ENCODE results near the gene RHEBL1. TPM values are rescaled to one million over a fixed set of nuclear protein-coding genes. Genes with fewer than 3 reads are reported as not detected.

The RHEBL1 gene
- total RNA-seq, 1 donor from 2014 or later = 0.95 TPM

GRCh38 chr12:49061157-49061650 is 8.6 kb downstream of the RHEBL1 start:
- Mint-ChIP-seq H3K36me3 (ENCODE audit: low read depth) (peaks cover 2% of the 10 kb centered on the region), H3K9me3 (ENCODE audit: low read depth) (no peaks in the 10 kb centered on the region), H3K4me3 (ENCODE audit: unreplicated experiment) (peak overlapping the region; percentile 95), H3K4me1 (ENCODE audit: low read depth) (peaks cover 41% of the 10 kb centered on the region), H3K27ac (ENCODE audit: unreplicated experiment) (peak overlapping the region; percentile 97), H3K27me3 (ENCODE audit: low read depth) (no peaks in the 10 kb centered on the region)
- DNase-seq (ENCODE audit: low spot score) = no peak
- TF ChIP-seq, protein P1, sequence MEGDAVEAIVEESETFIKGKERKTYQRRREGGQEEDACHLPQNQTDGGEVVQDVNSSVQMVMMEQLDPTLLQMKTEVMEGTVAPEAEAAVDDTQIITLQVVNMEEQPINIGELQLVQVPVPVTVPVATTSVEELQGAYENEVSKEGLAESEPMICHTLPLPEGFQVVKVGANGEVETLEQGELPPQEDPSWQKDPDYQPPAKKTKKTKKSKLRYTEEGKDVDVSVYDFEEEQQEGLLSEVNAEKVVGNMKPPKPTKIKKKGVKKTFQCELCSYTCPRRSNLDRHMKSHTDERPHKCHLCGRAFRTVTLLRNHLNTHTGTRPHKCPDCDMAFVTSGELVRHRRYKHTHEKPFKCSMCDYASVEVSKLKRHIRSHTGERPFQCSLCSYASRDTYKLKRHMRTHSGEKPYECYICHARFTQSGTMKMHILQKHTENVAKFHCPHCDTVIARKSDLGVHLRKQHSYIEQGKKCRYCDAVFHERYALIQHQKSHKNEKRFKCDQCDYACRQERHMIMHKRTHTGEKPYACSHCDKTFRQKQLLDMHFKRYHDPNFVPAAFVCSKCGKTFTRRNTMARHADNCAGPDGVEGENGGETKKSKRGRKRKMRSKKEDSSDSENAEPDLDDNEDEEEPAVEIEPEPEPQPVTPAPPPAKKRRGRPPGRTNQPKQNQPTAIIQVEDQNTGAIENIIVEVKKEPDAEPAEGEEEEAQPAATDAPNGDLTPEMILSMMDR (IDR thresholded peaks at IDR 0.05) = no peak

DNA sequence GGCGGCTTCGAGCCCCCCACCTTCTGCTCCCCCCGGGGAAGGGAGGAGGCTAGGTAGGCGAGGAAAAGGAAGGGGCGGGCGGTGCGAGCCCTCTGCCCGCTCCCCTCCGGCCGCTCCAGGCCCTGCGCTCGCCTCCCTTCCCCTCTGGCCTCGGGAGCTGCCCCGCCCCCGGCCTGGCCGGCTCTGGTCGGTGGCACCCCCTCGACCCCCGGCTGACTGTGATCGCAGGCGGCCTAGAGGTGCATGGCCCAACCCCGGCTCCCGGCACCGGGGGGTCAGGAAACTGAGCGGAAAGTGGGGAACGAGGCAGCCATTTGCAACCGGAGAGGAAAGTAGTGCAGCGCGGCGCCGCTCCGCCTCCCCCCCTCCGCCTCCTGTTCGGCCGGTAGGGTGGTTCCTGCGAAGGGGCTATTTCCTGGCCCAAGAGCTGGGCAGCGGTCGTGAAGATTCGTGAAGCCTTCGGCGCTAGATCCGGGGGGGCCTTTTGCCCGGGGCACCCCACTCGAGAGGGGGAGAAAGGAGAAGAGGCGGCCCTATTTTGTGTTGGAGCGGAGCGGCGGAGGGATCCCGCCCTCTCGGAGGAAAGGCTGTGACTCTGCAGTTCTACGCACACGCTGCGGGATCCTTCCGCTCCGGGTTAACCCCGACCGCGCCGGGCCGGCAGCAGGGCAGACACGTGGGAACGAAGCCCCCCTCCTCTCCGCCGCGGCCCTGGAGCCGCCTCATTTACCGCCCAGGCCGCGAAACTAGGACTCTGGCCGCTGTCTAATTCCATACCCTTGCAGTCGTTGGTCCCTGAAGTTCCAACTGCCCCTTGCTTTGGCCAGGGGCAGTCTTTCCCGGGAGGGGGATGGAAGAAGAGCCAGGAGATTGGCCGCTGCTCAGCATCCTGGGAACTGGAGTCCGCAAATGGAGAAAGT is 9.3 kb downstream of the RHEBL1 start, which contains the start of gene KMT2D:
TSS of gene KMT2D (minus strand) at position 558 of the 920 bp plus-strand sequence. CDS start 5,470 bp downstream, outside the sequence.
- no peaks in the 10 kb centered on the region for H3K9me3 Mint-ChIP-seq (ENCODE audit: low read depth)
- TF ChIP-seq, protein P1 (IDR thresholded peaks at IDR 0.05) = peak; percentile 70
- H3K27ac Mint-ChIP-seq (ENCODE audit: unreplicated experiment) = peak within 1 kb of the TSS; percentile 97
- H3K27me3 Mint-ChIP-seq (ENCODE audit: low read depth) = no peaks in the 10 kb centered on the region
- peaks cover 2% of the 10 kb centered on the region for H3K36me3 Mint-ChIP-seq (ENCODE audit: low read depth)
- peak within 1 kb of the TSS; percentile 95 for H3K4me3 Mint-ChIP-seq (ENCODE audit: unreplicated experiment)
- DNase-seq (ENCODE audit: low spot score) = peak; percentile 97
- H3K4me1 Mint-ChIP-seq (ENCODE audit: low read depth) = peaks cover 48% of the 10 kb centered on the region

DNA sequence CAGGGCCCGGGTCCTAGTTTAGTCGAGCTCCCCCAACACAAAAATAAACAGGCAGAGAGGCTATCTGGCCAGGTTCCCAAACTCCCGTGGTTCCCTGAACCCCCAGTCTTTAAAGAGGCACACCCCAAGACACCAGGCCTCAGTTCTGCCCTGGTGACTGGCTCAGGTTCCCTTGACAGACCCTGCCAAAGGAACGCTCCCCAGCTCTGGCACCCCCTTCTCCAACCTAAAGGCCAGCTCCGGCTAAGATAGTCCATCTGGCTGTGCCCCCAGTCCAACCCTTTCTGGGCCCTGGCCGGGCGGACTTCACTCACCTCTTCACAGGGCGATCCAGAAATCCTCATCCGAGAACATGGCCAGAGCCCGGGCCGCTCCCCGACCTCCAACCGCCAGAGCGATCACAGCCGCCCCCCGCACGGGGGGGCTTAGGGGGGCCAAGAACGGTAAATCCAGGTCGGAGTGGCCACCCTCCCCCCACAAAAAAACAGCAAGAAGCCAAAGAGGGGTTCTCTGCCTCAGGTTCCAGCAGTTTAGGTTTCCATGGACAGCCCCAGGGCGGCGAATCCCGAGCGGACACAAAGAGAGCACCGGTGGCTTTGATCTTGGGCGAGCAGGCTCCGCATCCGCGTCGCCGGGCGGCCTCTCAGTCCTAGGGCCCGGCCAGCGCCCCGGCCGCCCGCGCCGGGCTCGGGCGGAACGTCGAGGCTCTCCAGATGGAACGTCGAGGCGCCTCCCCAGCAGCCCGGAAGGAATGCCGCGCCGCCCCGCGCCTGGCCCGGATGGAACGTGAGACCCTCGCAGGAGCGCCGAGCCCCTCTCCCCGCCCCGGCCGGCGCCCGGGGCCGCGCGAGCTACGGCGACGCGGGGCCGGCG is 10.2 kb downstream of the RHEBL1 start:
- DNase-seq (ENCODE audit: low spot score) = no peak
- H3K27me3 Mint-ChIP-seq (ENCODE audit: low read depth) = no peaks in the 10 kb centered on the region
- TF ChIP-seq, protein P1 (IDR thresholded peaks at IDR 0.05) = no peak
- H3K36me3 Mint-ChIP-seq (ENCODE audit: low read depth) = peaks cover 8% of the 10 kb centered on the region
- H3K4me3 Mint-ChIP-seq (ENCODE audit: unreplicated experiment) = peak overlapping the region; percentile 95
- no peaks in the 10 kb centered on the region for H3K9me3 Mint-ChIP-seq (ENCODE audit: low read depth)
- peaks cover 57% of the 10 kb centered on the region for H3K4me1 Mint-ChIP-seq (ENCODE audit: low read depth)
- H3K27ac Mint-ChIP-seq (ENCODE audit: unreplicated experiment) = peak overlapping the region; percentile 93

- Mint-ChIP-seq H3K27ac (ENCODE audit: unreplicated experiment) (peak overlapping the region; percentile 93), H3K27me3 (ENCODE audit: low read depth) (no peaks in the 10 kb centered on the region), H3K9me3 (ENCODE audit: low read depth) (no peaks in the 10 kb centered on the region), H3K36me3 (ENCODE audit: low read depth) (peaks cover 8% of the 10 kb centered on the region), H3K4me1 (ENCODE audit: low read depth) (peaks cover 55% of the 10 kb centered on the region), H3K4me3 (ENCODE audit: unreplicated experiment) (peak overlapping the region; percentile 95)
- TF ChIP-seq, protein P1 (IDR thresholded peaks at IDR 0.05) = no peak
- DNase-seq (ENCODE audit: low spot score) = no peak
These were observed 10.8 kb downstream of the RHEBL1 start for GRCh38 chr12:49059045-49059298.

Data from chondrocyte (in vitro differentiated cells).